GM19452 (cell line): ENCODE measurements around the gene ARFGAP3.

ENCODE experiments used
- ATAC-seq: cut with Tn5 transposase; IDR thresholded peaks from one replicate; pipeline ENCODE4 v1.9.1; 2021; ENCODE audit not compliant: unreplicated experiment

The ARFGAP3 gene

DNA sequence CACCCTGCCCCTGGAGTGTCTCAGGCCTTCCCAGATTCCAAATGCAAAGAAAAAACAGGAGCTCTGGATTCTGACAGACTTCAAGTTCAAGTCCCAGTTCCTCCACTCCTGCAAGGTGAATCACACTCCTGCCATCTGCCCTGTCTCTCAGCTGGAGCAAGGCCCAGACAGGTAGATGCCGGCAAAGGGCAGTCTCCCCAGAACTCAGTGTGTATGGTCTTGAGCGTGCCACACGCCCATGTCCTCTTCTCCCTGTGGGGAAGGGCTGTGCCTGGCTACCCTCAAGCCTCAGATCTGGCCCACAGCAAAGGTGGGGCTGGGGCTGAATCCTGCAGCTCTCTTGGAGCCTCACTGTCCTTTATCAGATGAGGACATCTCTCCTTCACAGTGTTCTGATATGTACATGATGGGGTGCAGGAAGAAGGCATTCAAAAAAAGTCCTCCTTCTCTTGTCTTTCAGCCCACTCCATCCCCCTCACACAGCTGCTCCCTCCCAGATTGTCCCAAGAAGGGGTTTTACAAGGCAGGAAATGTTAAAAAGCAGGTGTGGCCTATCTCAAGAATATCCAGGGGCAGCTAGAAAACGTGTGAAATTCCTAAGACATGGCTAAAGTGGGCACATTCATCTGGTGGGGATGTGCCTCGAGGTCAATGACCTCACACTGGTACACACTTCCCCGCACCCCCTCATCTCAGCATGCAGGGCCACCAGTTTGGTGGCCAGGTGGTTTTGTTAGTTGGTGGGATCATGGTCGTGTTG is 27.7 kb upstream of the ARFGAP3 start:
- ATAC-seq: no peak

DNA sequence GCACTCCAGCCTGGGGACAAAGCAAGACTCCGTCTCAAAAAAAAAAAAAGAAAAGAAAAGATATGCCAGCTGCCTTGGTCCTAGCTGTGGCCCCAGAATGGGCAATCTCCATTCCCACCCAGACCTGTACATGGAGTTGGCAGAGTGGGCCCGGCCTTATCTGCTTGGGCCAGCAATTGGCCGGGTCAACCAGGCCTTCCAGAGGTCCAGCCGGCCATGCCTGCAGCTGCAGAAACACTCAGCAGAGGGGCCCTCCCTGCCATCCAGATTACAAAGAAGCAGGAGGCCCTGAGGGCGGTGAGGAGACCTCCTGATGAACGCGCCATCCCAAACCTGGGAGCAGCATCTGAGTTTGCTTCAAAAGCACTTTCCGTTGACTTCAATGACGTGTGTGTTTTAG is 26.9 kb upstream of the ARFGAP3 start:
- no peak for ATAC-seq

DNA sequence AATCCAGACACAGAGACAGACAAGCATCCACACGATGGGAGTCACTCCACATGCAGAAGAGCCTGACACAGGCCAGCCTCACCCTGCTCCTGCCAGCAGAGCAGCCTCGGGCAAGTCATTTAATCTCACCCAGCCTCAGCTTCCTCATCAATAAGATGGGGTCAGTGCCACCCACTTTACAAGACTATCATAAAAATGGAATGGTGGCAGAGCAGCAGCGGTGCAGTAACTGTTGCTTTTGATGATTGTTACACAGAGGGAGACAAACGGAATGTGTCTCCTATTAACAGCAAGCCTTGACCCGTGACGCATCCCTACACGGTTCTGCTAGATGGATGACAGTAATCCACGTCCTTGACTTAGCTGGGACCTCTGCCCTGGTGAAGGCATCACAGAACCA is 26.0 kb upstream of the ARFGAP3 start:
- ATAC-seq: no peak

DNA sequence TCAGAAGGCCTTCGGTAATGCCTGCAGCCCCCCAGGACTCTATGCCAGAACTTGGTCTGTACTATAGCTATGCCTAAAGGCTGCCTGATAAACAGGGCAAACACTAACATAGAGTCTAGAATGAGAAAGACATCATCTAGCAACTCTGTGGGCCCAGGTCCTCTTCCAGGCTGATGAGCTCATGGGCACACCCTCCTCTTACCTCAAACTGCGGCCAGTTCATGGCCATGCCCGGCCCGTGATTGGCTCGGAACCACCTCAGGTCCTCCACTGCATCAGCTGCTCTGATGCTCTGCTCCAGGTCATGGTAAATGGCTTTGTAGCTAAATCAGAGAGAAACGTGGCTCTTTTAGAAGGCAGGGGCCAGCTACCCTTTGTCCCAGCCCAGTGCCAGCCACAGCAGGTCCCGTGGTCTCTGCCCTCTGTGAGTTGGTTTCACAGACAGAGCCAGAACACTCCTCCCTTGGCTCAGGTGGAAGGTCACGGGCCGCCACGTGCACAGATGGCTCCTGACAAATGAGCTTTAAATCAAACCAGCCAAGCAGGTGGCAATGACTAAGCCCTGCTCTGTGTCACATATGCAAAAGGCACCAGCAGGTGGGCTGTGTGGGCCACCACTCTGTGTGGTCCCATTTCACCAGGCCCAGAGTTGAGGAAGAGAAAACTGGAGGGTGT is 25.0 kb upstream of the ARFGAP3 start:
- ATAC-seq: no peak

DNA sequence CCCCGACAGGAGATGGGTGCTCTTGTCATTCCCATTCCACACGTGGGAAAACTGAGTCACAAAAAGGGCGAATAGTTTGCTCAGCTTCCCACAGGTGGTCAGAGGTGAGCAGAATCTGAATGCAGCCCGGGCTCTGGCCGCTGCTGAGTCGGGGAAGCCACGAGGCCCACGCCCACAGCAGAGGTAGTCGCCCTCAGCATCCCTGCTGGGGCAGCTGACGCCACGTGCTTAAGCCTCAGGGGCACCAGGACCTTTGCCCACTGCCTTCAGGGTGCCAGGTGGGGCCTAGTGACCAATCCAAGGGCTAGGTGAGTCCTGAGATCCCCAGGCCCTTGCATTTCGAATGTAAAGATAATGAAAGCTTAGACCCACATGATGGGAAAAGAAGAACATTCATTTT is 24.2 kb upstream of the ARFGAP3 start:
- ATAC-seq: no peak

DNA sequence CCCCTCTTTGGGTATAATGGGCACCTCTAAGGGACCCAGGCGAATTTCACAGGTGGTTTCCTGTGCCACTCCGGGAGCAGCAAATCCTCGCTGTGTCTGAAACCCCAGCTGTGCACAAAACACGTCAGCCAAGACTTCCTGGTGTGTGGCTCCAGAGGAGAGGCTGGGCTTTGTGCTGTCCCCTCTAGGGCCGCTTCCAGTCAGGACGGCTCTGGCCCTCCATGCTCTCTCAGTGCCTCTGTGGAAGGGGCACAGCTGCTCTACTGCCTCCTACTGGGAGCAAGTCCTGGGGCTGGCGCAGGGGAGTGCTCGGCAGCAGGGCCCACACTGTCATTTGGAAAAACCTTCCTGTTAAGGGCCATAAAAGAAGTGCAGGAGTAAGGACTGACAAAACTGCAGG is 23.7 kb upstream of the ARFGAP3 start:
- no peak for ATAC-seq

DNA sequence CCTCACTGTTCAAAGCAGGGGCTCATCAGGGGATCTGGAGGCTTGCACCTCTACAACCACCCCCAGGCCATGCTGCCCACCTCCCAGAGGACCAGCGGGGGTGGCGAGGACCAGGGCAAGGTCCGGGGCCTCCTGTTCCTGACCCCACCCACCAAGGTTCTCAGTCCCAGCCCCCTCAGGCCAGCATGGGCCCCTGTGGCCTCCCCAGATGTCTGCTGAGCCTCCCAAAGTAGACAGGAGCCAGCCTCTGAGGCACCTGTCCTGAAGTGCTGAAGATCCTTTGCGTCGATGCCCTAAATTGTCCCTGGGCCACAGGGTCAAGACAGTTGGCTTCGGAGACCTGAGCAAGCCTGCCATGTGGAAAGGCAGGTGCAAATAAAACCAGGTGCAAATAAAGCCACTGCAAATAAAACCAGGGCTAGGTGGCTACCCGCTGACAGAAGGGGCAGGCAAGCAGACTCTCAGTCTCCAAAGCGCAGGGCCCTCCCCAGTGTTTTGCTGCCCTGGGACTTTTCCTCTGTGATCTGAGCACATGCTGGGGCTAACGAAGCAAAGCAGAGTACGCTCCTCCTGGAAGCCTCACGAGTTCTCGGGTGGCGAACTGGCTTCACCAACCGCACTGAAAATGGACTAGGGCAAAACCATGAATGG is 22.4 kb upstream of the ARFGAP3 start:
- no peak for ATAC-seq

DNA sequence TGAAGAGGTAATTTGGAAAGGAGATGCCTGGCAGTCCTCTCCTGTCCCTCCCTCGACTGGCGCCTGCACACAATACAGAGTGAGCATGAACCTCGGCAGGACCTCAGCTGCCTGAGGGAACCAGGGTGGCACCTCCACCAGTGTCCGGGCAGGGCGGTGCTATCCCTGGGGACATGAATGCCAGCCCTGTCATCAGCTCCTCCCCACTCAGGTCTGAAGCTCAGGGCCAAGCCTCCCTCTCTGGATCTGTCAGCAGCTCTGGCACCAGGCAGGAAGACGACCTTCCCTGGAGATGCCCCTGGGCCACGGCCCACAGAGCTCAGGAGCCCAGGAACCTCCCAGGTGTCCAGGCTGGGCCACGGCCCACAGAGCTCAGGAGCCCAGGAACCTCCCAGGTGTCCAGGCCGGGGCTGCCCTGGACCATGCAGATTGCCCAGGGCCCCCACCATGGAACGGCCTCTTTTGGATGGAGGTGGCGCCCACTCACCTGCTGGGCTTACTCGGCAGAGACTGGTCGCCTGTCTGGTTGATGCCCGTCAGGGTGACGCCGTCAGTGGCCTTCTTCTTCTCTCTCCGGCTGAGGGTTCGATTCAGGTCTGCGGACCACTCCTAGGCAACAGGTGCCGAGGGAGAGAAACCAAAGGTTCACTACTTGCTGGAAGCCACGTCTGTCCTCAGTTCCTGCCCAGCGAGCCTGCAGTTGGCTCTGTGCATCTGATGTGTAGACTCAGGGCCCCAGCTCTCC is 21.7 kb upstream of the ARFGAP3 start:
- ATAC-seq: no peak

DNA sequence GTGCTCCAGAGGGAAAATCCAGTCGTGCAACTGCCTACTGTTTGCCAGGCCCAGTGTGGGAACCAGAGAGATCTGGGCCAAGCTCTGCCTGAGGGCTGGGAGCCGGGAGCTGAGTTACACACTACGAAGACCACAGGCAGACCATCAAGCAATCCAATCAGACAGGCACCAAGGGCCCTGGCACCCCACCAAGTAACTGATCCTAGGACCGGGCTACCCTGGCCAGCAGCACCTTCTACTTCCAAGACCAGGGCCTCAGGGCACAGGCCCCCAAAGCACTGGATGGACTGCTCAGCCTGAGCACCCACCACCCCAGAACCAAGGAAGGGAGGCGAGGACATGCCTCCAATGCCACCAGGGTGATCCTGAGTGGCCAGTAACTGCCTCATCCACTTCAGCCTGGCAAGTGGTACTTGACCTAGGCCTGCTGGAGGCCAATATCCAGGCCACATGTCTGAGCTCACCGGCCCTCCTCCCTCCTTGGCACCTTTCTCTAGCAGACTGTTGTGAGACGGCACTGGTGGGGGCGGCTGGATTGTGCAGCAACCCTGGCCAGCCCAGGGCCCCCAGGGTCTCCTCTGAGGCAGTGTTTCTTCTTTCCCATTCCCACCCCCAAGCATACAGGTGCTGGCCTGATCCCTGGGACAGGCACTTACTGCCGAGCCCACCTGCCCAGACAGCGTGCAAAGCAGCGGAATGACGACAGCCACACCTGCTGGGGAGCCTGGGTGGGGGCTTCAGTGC is 20.7 kb upstream of the ARFGAP3 start:
- ATAC-seq: no peak

DNA sequence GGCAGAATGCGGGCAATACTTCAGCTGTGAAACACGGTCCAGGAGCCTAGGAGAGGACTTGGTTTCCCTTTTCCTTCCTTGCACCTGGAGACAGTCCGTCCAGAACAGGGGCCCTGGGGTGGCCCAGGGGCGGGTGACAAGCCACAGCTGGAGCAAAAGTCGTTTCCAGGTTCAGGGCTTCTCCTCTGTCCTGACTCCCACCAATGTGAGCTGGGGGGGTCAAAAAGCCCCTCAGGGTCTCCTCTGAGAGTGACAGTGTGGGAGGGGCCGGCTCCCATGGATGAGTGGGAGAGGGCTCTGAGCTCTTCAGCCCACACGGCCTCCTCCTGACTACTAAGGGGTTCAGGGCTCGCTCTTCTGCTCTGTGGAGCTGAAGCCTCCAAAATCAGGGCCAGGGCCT is 20.1 kb upstream of the ARFGAP3 start:
- no peak for ATAC-seq

DNA sequence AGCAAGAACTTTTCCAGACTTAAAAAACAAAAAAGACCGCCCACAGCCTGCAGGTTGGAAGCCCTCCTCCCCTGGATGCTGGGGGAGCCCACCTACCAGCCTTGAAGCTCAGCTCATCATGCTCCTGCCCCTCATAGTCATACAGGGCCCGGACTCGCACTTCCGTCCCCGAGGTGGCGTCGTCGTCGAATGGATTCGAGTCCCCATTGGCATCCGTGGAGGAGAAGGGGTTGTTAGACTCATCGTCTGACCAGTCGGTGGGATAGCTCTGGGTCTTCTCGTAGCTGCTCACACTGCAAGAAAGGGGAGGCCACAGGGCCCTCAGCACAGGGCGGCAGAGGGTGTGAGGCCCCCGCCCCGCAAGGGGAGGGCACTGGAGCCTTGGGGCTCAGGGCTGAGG is 19.0 kb upstream of the ARFGAP3 start:
- no peak for ATAC-seq

DNA sequence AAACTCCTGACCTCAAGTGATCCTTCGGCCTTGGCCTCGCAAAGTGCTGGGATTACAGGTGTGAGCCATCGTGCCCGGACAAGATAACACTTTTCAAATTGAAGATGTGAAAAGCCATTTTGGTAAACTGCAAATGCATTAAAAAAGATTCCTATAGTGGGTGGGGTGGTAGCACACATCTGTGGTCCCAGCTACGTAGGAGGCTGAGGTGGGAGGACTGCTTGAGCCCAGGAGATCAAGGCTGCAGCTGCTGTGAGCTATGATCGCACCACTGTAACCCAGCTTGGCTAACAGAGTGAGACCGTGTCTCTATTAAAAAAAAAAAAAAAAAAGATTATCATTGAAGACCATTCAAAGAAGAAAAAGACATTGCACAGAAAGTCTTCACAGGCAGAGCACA is 16.9 kb upstream of the ARFGAP3 start:
- ATAC-seq: no peak

DNA sequence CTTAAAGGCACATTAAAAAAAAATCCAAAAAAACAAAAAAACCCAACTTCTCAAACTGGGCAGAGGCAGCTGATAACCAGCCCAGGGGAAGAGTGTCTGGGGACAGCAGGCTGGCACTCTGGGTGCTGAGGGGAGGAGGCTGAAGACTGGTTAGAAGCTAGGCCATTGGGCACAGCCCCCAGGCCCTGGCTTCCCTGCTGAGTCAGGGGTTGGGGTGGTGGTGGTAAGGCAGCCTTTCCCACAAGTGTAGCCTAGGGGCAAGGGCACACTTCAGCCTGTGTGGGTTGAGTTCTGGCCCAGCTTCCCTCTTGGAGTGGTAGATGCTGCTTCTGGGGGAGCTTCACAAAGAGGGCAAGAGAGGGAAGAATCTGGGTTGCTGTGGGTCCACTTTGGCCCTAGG is 16.3 kb upstream of the ARFGAP3 start:
- ATAC-seq: no peak

DNA sequence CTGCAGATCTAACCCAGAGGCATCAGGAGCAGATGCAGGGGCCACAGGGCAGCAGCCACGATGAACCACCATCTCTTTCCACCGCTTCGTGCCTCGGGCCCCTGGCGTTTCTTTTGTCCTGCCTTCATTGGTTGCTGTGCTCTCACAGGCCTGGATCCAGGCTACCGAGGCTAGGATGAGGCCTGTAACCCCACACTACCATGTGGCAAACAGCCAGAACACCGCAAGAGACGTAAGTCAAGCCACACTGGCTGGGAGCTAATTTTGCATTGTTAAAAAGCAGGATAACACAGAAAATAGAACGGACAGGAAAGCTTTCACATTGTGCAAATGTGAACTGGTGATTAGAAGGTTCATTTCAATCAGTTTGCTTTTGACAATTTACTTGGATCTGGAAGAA is 15.7 kb upstream of the ARFGAP3 start:
- no peak for ATAC-seq

DNA sequence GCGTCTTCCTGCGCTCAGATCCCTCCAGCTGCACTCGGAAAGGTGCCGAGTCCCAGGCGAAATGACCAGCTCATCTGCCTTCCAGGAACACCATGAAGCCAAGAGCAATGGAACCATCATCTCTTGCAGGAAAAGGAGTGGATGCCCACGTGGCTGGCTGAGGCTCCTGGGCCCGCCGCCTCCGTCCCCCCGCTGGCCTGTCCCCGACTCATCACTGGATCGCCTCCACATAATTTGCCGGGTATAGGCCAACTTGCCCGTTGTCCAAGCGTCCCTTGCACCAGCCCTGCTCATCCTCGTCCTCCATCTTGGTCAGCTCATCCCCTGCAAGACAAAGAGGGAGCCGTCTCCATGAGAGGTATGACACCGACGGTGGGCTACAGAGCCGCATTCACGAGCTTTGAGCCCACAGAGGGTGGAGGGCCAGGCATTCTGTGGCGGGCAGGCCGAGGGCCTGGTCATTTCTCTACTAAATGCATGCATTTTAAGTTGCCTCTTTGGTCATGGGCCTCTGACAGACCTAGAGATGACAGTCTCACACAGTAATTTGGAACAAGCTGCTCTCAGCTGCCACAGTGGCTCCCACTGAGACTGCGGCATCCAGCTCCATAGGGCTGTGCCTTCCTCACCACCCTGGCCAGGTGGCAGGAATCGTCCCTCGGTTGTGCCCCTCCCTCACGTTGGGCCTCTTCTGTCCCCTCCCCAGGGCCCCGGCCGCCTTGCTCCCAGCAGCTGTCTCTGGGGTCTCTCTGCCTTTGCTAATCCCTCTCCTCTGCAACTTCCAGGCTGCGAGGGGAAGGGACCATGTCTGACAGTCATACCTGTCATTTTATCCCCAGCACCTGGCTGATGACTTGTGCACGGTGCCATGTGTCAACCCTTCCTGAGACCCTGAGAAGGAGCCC is 14.3 kb upstream of the ARFGAP3 start:
- ATAC-seq: no peak

DNA sequence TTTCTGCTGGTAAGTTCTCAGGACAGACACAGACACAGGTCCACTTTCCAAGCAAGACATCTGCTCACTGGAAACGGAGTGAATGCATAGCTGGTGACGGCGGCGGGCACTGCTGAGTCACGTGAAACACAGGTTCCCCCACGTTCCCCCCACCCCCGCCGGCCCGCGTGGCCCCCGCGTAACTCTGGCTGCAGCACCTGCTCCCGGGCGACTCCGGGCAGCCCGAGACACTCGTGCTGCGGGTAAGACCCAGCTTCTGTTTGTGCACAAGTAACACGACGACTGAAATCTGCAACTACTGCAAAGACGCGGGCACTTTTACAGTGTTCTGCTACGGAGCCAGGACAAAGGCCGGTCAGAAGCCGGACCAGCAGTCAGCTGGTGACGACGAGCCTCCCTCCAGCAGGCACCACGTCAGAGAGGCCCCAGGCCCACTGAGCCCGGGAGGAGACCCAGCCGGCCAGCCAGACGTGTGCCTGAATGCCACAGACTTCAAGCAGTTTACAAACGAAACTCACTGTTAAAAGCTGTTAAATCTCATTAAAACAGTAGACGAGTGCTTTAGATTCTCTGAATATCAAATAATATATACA is 12.9 kb upstream of the ARFGAP3 start:
- ATAC-seq: no peak

DNA sequence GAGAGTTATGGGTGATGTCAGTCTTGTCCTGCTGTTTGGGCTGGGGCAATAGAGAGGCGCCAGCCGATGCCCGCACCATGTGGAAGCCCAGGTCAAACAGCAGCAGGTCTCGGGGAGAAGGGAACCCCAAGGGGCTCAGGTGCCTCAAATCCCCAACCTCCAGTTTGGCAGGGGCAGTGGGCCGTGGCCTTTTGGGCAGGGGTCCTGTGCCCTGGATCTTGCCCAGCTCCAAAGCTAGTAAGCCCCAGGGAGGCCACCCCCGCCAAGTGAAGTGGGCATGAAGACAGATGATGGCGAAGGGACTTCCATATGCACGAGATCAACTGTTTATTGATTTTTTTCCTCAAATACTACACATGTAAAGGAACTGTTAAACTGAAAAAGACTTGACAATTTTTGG is 12.4 kb upstream of the ARFGAP3 start:
- no peak for ATAC-seq

DNA sequence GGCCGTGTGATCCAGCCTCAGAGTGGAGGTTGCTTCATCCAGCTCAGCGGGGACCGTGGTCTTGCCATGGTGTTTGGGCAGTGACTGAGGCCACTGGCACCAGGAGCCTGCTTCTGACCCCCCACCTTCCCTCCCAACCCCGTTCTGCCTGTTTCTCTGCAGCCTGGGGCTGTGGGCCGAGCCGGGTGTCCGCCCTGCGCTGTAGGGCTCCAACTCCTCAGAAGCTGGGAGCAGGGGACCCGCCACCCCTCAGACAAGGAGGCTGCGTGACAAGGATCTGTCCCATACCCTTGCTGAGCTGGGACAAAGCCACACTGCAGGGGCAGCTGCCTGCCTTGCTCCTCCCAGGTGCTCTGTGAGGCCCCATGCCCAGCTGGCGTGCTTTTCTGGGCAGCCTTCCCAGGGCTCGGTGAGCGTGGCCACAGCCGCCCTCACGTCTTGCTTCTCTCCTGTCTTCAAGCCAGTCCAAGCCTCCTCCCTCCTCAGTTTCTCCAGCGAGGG is 11.7 kb upstream of the ARFGAP3 start:
- ATAC-seq: no peak

DNA sequence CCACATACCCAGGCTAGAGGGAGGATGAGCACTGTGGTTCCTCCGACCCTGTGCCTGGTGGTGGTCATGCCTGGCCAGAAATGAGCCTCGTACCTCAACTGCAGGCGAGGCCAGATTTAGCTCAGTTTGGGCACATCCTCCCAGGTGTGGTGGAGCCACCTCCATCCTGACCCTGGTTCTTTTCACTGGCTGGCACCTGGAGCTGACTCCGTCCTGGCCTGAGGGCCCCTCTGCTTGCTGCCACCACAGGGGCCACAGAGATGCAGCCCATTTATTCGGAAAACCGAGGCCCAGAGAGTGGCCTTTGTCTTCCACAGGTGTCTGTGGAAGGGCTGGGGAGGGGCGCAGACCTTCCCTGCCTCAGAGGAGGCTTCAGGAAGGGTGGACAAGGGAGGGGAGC is 9.0 kb upstream of the ARFGAP3 start:
- no peak for ATAC-seq
